AG09319 (cell line): Measurements from ENCODE around the gene GABRB1.

Source experiments
- DNase-seq: peaks from one replicate; pipeline ENCODE4 v3.0.0-alpha.2; 2010; ENCODE audit warnings: low read depth; ENCODE audit errors: extremely low read depth
- CTCF ChIP-seq: IDR thresholded peaks from 2 replicates; pipeline ENCODE4 v1.5.1; 2011; ENCODE audit warnings: low read depth, mild to moderate bottlenecking, inconsistent platforms, low read length, moderate library complexity

The GABRB1 gene

DNA sequence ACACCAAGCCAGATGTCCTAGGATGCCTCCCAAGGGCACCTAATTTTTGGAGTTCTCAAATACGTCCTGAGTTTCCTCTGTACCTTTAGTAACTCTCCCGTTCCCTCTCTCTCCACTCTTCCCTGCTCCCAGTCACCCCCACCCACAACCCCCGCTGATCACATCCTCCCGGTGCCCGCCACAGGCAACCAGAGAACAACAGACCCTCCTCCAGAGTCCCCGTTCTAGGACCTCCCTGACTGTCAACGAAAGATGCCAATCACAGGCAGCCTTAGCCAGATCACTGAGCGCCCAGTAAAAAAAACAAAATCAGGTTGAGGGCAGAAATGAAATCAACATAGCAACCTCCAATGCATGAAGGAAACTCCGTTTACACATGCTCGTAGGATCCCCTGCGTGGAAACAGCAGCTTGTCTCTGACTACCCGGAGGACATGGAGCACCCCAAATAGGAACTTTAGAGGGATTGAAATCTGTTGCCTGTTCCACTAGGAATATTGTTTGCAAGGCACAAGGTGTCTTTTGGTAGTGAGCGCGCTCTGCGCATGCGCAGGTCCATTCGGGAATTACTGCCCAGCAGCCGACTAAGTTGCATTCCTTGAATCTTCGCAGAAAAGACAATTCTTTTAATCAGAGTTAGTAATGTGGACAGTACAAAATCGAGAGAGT, at the start of gene GABRB1:
GABRB1 (plus strand) TSS at position 557 of the 668 bp plus-strand sequence.
- DNase-seq = no peak
- no peak for TF ChIP-seq CTCF

GRCh38 chr4:46984781-46985180, 46.6 kb upstream of the GABRB1 start:
- no peak for TF ChIP-seq CTCF
- DNase-seq = no peak

- no peak for DNase-seq
- no peak for TF ChIP-seq CTCF
Observed at GRCh38 chr4:46986922-46987638, 44.3 kb upstream of the GABRB1 start.

- no peak for TF ChIP-seq CTCF
- no peak for DNase-seq
Observed at GRCh38 chr4:46992338-46992737, 39.0 kb upstream of the GABRB1 start.

- DNase-seq = no peak
- TF ChIP-seq CTCF = no peak
Observed at GRCh38 chr4:46993075-46994006, 38.0 kb upstream of the GABRB1 start, which contains the start of gene GABRA4. TSS of gene GABRA4 (minus strand) at chr4:46993581. CDS start at chr4:46993424, 157 bp downstream.

GRCh38 chr4:46994007-46994405, 37.4 kb upstream of the GABRB1 start:
- TF ChIP-seq CTCF = no peak
- DNase-seq = no peak
